Tibial nerve (tissue), 4 donors: ENCODE measurements around the gene NHLRC4. TPM values are rescaled to one million over a fixed set of nuclear protein-coding genes. Genes with fewer than 3 reads are reported as not detected.

Experiments used
- DNase-seq, 2 donors: peaks; one replicate each; pipeline ENCODE4 v3.0.0-alpha.2; 2019; ENCODE audit warnings: low spot score in 2 of 2
- H3K27ac ChIP-seq, 4 donors: fragments of 200-600 bp; sonication (generic) in 3 of 4; one replicate each; pipeline ENCODE4 v1.5.1; 2017 to 2019; ENCODE audit warnings: mild to moderate bottlenecking in 1 of 4
- H3K27me3 ChIP-seq, 2 donors: fragments of 200-600 bp; sonication (generic) in 1 of 2; one replicate each; pipeline versions ENCODE4 v1.5.1 to v1.6.0; 2017 to 2019
- H3K36me3 ChIP-seq, 3 donors: fragments of 200-600 bp; sonication (generic); one replicate each; pipeline ENCODE4 v1.5.1; 2018 to 2019
- H3K4me1 ChIP-seq, 4 donors: fragments of 200-600 bp; sonication (generic) in 3 of 4; one replicate each; pipeline ENCODE4 v1.5.1; 2017 to 2019
- H3K4me3 ChIP-seq, 4 donors: fragments of 200-600 bp; sonication (generic) in 3 of 4; one replicate each; pipeline ENCODE4 v1.5.1; 2017 to 2019; ENCODE audit warnings: mild to moderate bottlenecking in 1 of 4, moderate library complexity in 1 of 4
- H3K9me3 ChIP-seq, 4 donors: fragments of 200-600 bp; sonication (generic) in 3 of 4; one replicate each; pipeline ENCODE4 v1.5.1; 2017 to 2019
- CTCF ChIP-seq, 5 experiments: fragments of 200-600 bp in 3 of 5; fragments of 450-650 bp in 2 of 5; sonication (generic) in 3 of 5; IDR thresholded peaks; one replicate each; pipeline ENCODE4 v1.5.1; 2016 to 2019; ENCODE audit warnings: antibody characterized with exemption in 5 of 5, mild to moderate bottlenecking in 3 of 5, moderate library complexity in 2 of 5
- EP300 ChIP-seq, 2 donors: sonication (generic); formaldehyde crosslinking; IDR thresholded peaks; one replicate each; pipeline ENCODE4 v1.6.1; 2017; ENCODE audit warnings: antibody characterized with exemption in 2 of 2, mild to moderate bottlenecking in 1 of 2
- POLR2A ChIP-seq, 2 donors: fragments of 450-650 bp; IDR thresholded peaks; one replicate each; pipeline ENCODE4 v1.6.1; 2017; ENCODE audit warnings: antibody characterized with exemption in 2 of 2, mild to moderate bottlenecking in 2 of 2, moderate library complexity in 2 of 2
- WGBS, 2 donors: methylation state at CpG; one replicate each; pipeline ENCODE4 v1.1.5; 2018; 5-methylcytosine and 5-hydroxymethylcytosine counted together
- total RNA-seq, 4 donors: library from RNA; depleted of rRNA; stranded (reverse); fragments of >200 nt; gene quantifications; one replicate each; pipeline ENCODE4 v1.1.0, GENCODE V29; 2016

NHLRC4 gene
- total RNA-seq, 4 donors from 2014 or later: 0.98 to 5.2 (median 1.9) TPM

GRCh38 chr16:540645-541340, 26.0 kb upstream of the NHLRC4 start:
- Histone ChIP-seq H3K27ac (no peak overlapping the region), H3K36me3 (peaks cover 0 to 88% (median 0%) of the 10 kb centered on the region in 3 donors), H3K9me3 (no peaks in the 10 kb centered on the region), H3K4me3 (no peak overlapping the region), H3K4me1 (no peaks in the 10 kb centered on the region), H3K27me3 (no peaks in the 10 kb centered on the region)
- no peak for TF ChIP-seq EP300 (IDR thresholded peaks at IDR 0.05)
- no peak for TF ChIP-seq POLR2A (IDR thresholded peaks at IDR 0.05)
- WGBS, 2 donors: 86 to 93% methylated on average over 19 to 25 of the region's 29 CpGs
- no peak for DNase-seq

DNA sequence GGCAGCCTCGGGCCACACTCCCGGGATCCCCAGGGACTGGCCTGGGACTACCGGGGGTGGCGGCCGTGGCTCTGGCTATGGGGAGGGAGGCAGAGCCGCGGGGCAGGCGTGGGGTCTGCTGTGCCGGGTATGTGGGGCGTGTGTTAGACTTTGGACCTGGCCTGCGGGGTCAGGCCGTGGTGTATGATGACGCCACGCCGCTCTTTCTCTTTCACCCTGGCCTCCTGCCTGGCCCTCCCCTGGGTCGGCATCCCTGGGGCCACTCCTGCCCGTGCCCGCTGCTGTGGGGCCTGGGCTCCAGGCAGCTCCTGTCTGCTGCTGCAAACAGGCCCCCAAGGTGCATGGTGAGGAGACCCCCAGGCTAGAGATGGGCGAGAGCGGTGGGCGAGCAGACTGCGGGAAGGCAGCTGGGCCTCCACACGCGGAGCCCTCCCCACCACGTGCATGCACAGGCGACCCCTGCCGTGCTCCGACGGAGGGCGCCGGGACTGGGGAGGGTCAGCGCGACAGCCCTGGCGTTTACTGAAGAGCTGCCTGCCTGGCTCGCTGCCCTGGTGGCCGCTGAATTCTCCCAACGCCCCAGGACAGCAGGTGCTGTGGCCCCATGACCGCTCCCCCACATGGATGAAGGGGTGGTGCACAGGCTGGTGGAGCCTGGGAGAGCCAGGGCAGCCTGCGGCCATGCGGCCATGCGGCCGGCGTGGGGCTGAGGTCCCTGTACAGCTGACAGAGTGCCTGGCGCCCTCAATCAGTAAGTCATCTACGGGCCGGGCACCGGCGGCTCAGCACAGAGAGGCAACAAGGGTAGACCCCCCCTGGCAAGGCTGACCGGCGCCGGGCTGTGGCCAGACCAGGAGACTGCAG, 23.3 kb upstream of the NHLRC4 start:
- DNase-seq: no peak
- peaks cover 0 to 87% (median 0%) of the 10 kb centered on the region in 3 donors for H3K36me3 ChIP-seq
- no peaks in the 10 kb centered on the region for H3K9me3 ChIP-seq
- H3K27me3 ChIP-seq: no peaks in the 10 kb centered on the region
- 87 to 94% methylated on average over 21 to 51 of the region's 51 CpGs for WGBS, 2 donors
- no peak overlapping the region for H3K27ac ChIP-seq
- no peak for TF ChIP-seq CTCF (IDR thresholded peaks at IDR 0.05)
- peaks cover 0 to 14% (median 0%) of the 10 kb centered on the region in 4 donors for H3K4me1 ChIP-seq
- H3K4me3 ChIP-seq: no peak overlapping the region

DNA sequence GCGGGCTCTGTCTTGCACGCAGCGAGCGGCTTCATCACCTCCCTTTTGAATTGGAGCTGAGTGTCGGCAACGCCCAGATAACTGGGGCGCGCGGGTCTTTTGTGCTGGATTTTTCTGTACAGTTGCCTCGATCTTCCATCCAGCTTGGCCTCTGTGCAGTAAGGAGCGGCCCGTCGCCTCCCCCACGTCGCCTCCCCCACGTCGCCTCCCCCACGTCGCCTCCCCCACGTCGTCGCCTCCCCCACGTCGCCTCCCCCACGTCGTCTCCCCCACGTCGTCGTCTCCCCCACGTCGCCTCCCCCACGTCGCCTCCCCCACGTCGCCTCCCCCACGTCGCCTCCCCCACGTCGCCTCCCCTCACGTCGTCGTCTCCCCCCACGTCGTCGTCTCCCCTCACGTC, 22.3 kb upstream of the NHLRC4 start:
- no peak overlapping the region for H3K4me3 ChIP-seq
- peaks cover 0 to 87% (median 2%) of the 10 kb centered on the region in 3 donors for H3K36me3 ChIP-seq
- 92 to 94% methylated on average over 41 to 46 of the region's 46 CpGs for WGBS, 2 donors

DNA sequence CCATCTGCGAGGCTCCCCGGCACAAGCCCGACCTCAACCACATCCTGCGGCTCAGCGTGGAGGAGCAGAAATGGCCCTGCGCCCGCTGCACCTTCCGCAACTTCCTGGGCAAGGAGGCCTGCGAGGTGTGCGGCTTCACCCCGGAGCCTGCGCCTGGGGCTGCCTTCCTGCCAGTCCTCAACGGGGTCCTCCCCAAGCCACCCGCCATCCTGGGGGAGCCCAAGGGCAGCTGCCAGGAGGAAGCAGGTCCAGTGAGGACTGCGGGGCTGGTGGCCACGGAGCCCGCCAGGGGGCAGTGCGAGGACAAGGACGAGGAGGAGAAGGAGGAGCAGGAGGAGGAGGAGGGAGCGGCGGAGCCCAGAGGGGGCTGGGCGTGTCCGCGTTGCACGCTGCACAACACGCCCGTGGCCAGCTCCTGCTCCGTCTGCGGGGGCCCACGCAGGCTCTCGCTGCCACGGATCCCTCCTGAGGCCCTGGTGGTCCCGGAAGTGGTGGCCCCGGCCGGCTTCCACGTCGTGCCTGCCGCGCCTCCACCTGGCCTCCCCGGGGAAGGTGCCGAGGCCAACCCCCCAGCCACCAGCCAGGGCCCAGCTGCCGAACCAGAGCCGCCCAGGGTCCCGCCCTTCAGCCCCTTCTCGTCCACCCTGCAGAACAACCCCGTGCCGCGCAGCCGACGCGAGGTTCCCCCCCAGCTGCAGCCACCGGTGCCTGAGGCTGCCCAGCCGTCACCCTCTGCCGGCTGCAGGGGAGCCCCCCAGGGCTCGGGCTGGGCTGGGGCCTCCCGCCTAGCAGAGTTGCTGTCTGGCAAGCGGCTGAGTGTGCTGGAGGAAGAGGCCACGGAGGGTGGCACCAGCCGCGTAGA, 19.7 kb upstream of the NHLRC4 start:
- H3K36me3 ChIP-seq: peaks cover 5 to 89% (median 8%) of the 10 kb centered on the region in 3 donors
- peak; percentile 54 to 55 for DNase-seq
- WGBS, 2 donors: 67 to 74% methylated on average over 29 to 56 of the region's 60 CpGs
- no peaks in the 10 kb centered on the region for H3K27me3 ChIP-seq
- H3K4me3 ChIP-seq: peak overlapping the region in 2 of 4 donors; percentile 15 to 17
- H3K4me1 ChIP-seq: peaks cover 0 to 14% (median 0%) of the 10 kb centered on the region in 4 donors
- no peak for TF ChIP-seq POLR2A (IDR thresholded peaks at IDR 0.05)
- peak; percentile 32 to 69 (median 43) for TF ChIP-seq CTCF (IDR thresholded peaks at IDR 0.05)
- H3K27ac ChIP-seq: no peak overlapping the region
- no peaks in the 10 kb centered on the region for H3K9me3 ChIP-seq

More for the DNA sequence above, 22.3 kb upstream of the NHLRC4 start:
- H3K27ac ChIP-seq: no peak overlapping the region
- DNase-seq: no peak
- TF ChIP-seq POLR2A (IDR thresholded peaks at IDR 0.05) (no peak), CTCF (IDR thresholded peaks at IDR 0.05) (no peak), EP300 (IDR thresholded peaks at IDR 0.05) (no peak)
- no peaks in the 10 kb centered on the region for H3K9me3 ChIP-seq
- H3K27me3 ChIP-seq: no peaks in the 10 kb centered on the region
- peaks cover 0 to 14% (median 0%) of the 10 kb centered on the region in 4 donors for H3K4me1 ChIP-seq

DNA sequence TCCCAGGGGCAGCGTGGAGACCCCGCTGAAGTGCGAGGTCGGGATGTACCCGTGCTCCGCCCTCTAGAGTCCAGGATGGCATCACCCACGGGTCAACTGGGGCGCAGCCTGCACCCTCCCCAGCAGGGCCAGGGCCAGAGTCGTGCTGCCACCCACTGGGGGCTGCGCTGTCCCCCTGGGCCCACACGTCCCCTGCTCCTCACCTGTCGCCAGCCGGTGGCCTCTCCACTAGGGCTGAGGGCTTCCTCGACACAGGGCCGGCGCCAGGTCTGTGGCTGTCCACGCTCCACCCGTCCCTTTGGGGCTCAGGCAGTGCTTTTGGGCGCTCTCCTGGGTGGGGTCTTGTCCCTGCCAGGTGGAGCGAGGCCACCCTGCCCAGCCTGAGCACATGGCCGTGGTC, 18.2 kb upstream of the NHLRC4 start:
- peaks cover 5 to 96% (median 9%) of the 10 kb centered on the region in 3 donors for H3K36me3 ChIP-seq
- DNase-seq: no peak
- H3K27me3 ChIP-seq: no peaks in the 10 kb centered on the region
- TF ChIP-seq EP300 (IDR thresholded peaks at IDR 0.05) (no peak), POLR2A (IDR thresholded peaks at IDR 0.05) (no peak), CTCF (IDR thresholded peaks at IDR 0.05) (no peak)
- H3K9me3 ChIP-seq: no peaks in the 10 kb centered on the region
- peaks cover 0 to 14% (median 0%) of the 10 kb centered on the region in 4 donors for H3K4me1 ChIP-seq
- no peak overlapping the region for H3K4me3 ChIP-seq
- no peak overlapping the region for H3K27ac ChIP-seq
- WGBS, 2 donors: 93% methylated on average over 18 to 19 of the region's 21 CpGs
